Hepatocyte (in vitro differentiated cells): ENCODE results near the gene TP73. TPM values are rescaled to one million over a fixed set of nuclear protein-coding genes. Genes with fewer than 3 reads are reported as not detected.

Experiments used
- DNase-seq: peaks from one replicate; pipeline ENCODE4 v3.0.0-alpha.2; 2016; ENCODE audit warnings: low spot score
- H2AFZ ChIP-seq: fragments of 200-600 bp; sonication (generic); 2 replicates; pipeline ENCODE4 v1.6.0; 2016; ENCODE audit warnings: antibody characterized with exemption, mild to moderate bottlenecking
- H3K27ac ChIP-seq: fragments of 200-600 bp; sonication (generic); 2 replicates; pipeline ENCODE4 v1.5.1; 2016; ENCODE audit warnings: mild to moderate bottlenecking
- H3K27me3 ChIP-seq: fragments of 200-600 bp; sonication (generic); 2 replicates; pipeline ENCODE4 v1.6.1; 2016
- H3K36me3 ChIP-seq: fragments of 200-600 bp; sonication (generic); replicated peaks from 2 replicates; pipeline ENCODE4 v1.5.1; 2016; ENCODE audit warnings: low read depth; ENCODE audit not compliant: insufficient read depth
- H3K4me1 ChIP-seq: fragments of 200-600 bp; sonication (generic); 2 replicates; pipeline ENCODE4 v1.5.1; 2016; ENCODE audit warnings: mild to moderate bottlenecking, moderate library complexity; ENCODE audit not compliant: insufficient read depth
- H3K4me2 ChIP-seq: fragments of 200-600 bp; sonication (generic); 2 replicates; pipeline ENCODE4 v1.6.0; 2016
- H3K4me3 ChIP-seq: fragments of 200-600 bp; sonication (generic); 2 replicates; pipeline ENCODE4 v1.5.1; 2016; ENCODE audit warnings: mild to moderate bottlenecking
- H3K79me2 ChIP-seq: fragments of 200-600 bp; sonication (generic); 2 replicates; pipeline ENCODE4 v1.6.0; 2017; ENCODE audit warnings: mild to moderate bottlenecking
- H3K9me2 ChIP-seq: fragments of 200-600 bp; sonication (generic); replicated peaks from 2 replicates; pipeline ENCODE4 v1.6.0; 2017; ENCODE audit warnings: mild to moderate bottlenecking; ENCODE audit not compliant: insufficient read depth
- H3K9me3 ChIP-seq: fragments of 200-600 bp; sonication (generic); 2 replicates; pipeline ENCODE4 v1.5.1; 2016; ENCODE audit warnings: low read depth, mild to moderate bottlenecking
- H4K20me1 ChIP-seq: fragments of 200-600 bp; sonication (generic); 2 replicates; pipeline ENCODE4 v1.6.0; 2016; ENCODE audit warnings: mild to moderate bottlenecking; ENCODE audit not compliant: insufficient read depth, poor library complexity, severe bottlenecking
- EZH2 ChIP-seq: fragments of 200-600 bp; sonication (generic); IDR thresholded peaks from 2 replicates; pipeline ENCODE4 v1.6.1; 2016; ENCODE audit warnings: antibody characterized with exemption, mild to moderate bottlenecking, borderline replicate concordance
- EZH2phosphoT487 ChIP-seq: fragments of 200-600 bp; sonication (generic); IDR thresholded peaks from one replicate; pipeline ENCODE4 v1.6.1; 2018; ENCODE audit warnings: antibody characterized with exemption, mild to moderate bottlenecking, low read depth, moderate library complexity; ENCODE audit not compliant: unreplicated experiment, severe bottlenecking
- WGBS: methylation state at CpG from one replicate; pipeline ENCODE4 v1.1.6; 2016; ENCODE audit warnings: low lambda C conversion rate; ENCODE audit errors: missing lambda C conversion rate; 5-methylcytosine and 5-hydroxymethylcytosine counted together
- polyA plus RNA-seq: library from polyadenylated mRNA; unstranded; fragments of >200 nt; fragmentation: Nextera tagmentation; extraction: Ambion mirVana; gene quantifications from 2 replicates; pipeline ENCODE4 v1.2.1, GENCODE V29; 2016
- total RNA-seq: library from RNA; depleted of rRNA; stranded (reverse); fragments of >200 nt; gene quantifications from 2 replicates; pipeline ENCODE4 v1.2.3, GENCODE V29; 2014
- TF ChIP-seq, protein P1 (sequence below): fragments of 200-600 bp; sonication (generic); IDR thresholded peaks from 2 replicates; pipeline ENCODE4 v1.5.1; 2016; ENCODE audit warnings: antibody characterized with exemption, mild to moderate bottlenecking; ENCODE audit not compliant: poor library complexity

Gene TP73
- total and polyA plus RNA-seq, 2 experiments from 2014 or later, result 0.27 to 0.47 TPM

DNA sequence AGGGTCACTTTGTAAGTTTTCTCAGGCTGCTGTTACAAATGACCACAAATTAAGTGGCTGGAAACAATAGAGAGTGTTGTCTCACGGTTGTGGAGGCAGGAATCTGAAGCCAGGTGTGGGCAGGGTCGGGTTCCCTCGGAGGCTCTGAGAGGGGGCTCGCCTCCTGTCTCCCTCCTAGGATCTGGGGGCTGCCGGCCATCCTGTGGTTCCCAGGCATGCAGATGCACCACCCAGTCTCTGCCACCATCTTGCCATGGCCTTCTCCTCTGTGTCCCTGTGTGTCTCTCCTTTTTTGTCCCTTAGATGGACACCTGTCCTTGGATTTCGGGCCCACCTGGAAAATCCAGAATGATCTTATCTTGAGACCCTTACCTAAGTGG, 4.8 kb downstream of the TP73 start:
- WGBS, result 77% methylated on average over 6 of the region's 6 CpGs
- H3K27ac ChIP-seq, result no peak overlapping the region
- TF ChIP-seq, protein P1, sequence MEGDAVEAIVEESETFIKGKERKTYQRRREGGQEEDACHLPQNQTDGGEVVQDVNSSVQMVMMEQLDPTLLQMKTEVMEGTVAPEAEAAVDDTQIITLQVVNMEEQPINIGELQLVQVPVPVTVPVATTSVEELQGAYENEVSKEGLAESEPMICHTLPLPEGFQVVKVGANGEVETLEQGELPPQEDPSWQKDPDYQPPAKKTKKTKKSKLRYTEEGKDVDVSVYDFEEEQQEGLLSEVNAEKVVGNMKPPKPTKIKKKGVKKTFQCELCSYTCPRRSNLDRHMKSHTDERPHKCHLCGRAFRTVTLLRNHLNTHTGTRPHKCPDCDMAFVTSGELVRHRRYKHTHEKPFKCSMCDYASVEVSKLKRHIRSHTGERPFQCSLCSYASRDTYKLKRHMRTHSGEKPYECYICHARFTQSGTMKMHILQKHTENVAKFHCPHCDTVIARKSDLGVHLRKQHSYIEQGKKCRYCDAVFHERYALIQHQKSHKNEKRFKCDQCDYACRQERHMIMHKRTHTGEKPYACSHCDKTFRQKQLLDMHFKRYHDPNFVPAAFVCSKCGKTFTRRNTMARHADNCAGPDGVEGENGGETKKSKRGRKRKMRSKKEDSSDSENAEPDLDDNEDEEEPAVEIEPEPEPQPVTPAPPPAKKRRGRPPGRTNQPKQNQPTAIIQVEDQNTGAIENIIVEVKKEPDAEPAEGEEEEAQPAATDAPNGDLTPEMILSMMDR, result no peak
- TF ChIP-seq EZH2 (no peak), EZH2phosphoT487 (no peak)
- no peak overlapping the region for H3K4me3 ChIP-seq
- H3K9me2 ChIP-seq, result no peaks in the 10 kb centered on the region
- no peaks in the 10 kb centered on the region for H3K9me3 ChIP-seq
- no peaks in the 10 kb centered on the region for H4K20me1 ChIP-seq
- no peak overlapping the region for H3K4me2 ChIP-seq
- no peak overlapping the region for H2AFZ ChIP-seq
- H3K79me2 ChIP-seq, result no peaks in the 10 kb centered on the region
- no peaks in the 10 kb centered on the region for H3K4me1 ChIP-seq
- no peaks in the 10 kb centered on the region for H3K36me3 ChIP-seq
- H3K27me3 ChIP-seq, result peaks cover 54% of the 10 kb centered on the region
- DNase-seq, result no peak

DNA sequence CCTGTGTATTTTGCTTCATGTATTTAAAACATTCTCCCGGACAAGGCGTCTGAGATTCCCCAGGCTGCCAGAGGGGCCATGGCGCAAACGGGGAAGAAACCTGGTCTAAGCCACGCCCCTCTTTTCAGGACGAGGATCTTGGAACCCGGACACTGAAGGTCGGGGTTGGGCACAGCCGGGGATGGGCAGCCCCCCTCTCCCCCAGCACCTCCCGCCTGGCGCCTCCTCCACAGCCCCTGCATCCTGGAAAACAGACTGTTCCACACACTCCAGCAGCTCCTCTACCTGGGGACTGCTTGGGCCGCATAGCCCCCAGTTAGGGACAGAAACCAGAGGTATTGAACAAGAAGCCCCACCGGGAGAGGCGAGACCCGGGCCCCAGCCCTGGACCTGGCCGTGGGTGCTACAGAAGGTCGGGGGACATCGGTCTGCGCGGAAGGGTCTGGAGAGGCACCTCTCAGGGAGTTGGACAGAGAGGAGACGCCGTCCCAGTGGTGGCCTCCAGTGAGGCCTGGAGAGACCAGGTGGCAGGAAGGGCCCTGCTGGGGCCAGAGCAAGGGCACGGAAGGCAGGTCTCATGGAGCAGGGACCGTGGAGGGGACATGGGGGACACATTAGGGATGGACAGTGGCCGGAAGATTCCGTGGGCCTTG, 5.4 kb downstream of the TP73 start:
- Histone ChIP-seq H3K9me2 (no peaks in the 10 kb centered on the region), H3K36me3 (no peaks in the 10 kb centered on the region), H3K4me2 (no peak overlapping the region), H3K4me1 (no peaks in the 10 kb centered on the region), H3K27me3 (peaks cover 48% of the 10 kb centered on the region), H2AFZ (no peak overlapping the region), H3K4me3 (no peak overlapping the region), H3K9me3 (no peaks in the 10 kb centered on the region), H3K79me2 (no peaks in the 10 kb centered on the region), H3K27ac (no peak overlapping the region), H4K20me1 (no peaks in the 10 kb centered on the region)
- TF ChIP-seq, protein P1, result no peak
- TF ChIP-seq EZH2 (no peak), EZH2phosphoT487 (no peak)
- WGBS, result 83% methylated on average over 21 of the region's 26 CpGs
- no peak for DNase-seq

DNA sequence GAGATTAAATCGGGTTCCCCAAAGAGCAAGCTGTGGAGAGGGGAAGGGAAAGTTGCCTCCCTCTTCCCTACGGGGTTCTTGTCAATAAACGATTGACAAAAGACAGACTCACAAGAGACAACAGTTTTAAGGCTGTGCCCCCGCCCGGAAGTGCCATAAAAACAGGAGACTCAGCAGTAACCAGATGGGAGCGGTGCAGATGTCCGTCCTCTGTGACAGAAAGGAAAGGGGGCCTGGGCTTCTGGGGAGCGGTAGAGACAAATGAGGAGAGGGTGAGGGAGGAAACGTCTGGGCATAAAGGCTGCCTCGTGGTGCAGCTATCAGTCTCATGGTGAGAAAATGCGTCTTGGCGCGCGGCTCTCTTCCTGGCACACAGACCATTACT, 5.9 kb downstream of the TP73 start:
- Histone ChIP-seq H4K20me1 (no peaks in the 10 kb centered on the region), H3K27ac (no peak overlapping the region), H3K4me1 (no peaks in the 10 kb centered on the region), H3K27me3 (peaks cover 43% of the 10 kb centered on the region), H3K4me3 (no peak overlapping the region), H3K9me2 (no peaks in the 10 kb centered on the region), H2AFZ (no peak overlapping the region), H3K4me2 (no peak overlapping the region), H3K79me2 (no peaks in the 10 kb centered on the region), H3K36me3 (no peaks in the 10 kb centered on the region), H3K9me3 (no peaks in the 10 kb centered on the region)
- no peak for DNase-seq
- 48% methylated on average over 14 of the region's 14 CpGs for WGBS
- TF ChIP-seq, protein P1, result no peak
- TF ChIP-seq EZH2phosphoT487, result no peak
- TF ChIP-seq EZH2, result no peak

DNA sequence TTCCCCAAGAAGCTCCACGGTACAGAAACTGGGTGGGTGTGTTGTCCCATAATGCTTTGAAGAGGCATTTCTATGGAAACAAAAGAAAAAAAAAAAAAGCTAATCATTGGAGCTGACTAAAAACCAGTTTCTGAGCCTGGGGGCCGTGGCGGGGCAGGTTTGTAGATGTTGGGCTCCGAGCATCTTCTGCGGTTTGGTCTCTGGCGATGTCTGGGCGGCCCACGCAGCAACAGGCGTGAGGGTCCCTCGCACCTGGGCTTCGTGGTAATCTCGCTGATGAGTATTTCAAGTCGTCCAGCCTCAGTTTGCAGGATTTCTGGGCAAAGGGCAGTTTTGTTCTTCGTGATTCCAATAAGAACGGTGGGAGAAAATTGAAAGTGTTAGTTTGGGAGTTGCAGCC, 6.8 kb downstream of the TP73 start:
- Histone ChIP-seq H3K79me2 (no peaks in the 10 kb centered on the region), H2AFZ (no peak overlapping the region), H3K4me3 (no peak overlapping the region), H3K4me2 (no peak overlapping the region), H4K20me1 (no peaks in the 10 kb centered on the region), H3K9me3 (no peaks in the 10 kb centered on the region), H3K36me3 (no peaks in the 10 kb centered on the region), H3K27me3 (peaks cover 34% of the 10 kb centered on the region), H3K4me1 (no peaks in the 10 kb centered on the region), H3K9me2 (no peaks in the 10 kb centered on the region), H3K27ac (no peak overlapping the region)
- no peak for DNase-seq
- WGBS, result 84% methylated on average over 14 of the region's 15 CpGs
- TF ChIP-seq, protein P1, result no peak
- TF ChIP-seq EZH2 (no peak), EZH2phosphoT487 (no peak)
